Erythroblast (primary cell): ENCODE results near the gene IQCM.

ENCODE experiments used
- GATA1 ChIP-seq: IDR thresholded peaks from 2 replicates; pipeline ENCODE4 v1.6.1; 2011; ENCODE audit warnings: low read depth, mild to moderate bottlenecking, control low read depth, low read length, moderate library complexity
- POLR2A ChIP-seq: IDR thresholded peaks from 2 replicates; pipeline ENCODE4 v1.6.1; 2011; ENCODE audit warnings: mild to moderate bottlenecking, low read length

- TF ChIP-seq POLR2A (no peak), GATA1 (no peak)
Observed at GRCh38 chr4:149645790-149646189, 169.9 kb downstream of the IQCM start.
